Measurements from ENCODE around the gene LRRC8A.

The LRRC8A gene

DNA sequence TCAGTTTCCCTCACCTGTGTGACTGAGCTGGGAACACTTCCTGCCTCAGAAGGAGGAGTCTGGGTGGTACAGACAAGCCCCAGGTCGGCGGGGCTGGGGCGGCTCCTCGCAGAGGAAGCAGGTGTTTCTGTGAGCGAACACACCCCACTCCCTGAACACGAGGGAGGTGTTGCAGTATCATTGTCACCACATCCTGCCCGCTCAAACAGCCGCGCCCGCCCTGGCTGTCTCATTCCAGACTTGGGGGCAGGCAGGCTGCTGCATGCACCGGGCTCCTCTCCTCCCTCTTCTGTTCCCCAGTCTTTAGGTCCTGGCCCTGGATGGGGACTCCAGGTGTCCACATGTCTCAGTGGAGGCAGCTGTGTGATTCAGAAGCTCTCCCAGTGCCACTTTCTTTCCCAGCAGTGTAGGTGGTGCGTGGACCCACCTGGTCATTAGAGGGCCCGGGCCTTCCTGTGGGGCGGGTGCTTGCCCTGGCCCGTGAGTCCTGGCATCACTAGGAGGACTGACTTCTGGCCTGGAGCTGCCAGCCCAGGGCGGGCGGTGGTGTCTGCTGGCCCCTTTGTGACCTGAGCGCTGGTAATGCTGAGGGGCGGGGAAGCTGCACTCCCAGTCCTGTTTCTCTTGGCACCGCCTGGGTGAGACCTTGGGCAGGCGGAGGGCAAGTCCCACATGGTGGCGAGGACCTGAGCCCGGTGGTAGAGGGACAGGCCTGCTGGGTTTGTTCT lies 20.6 kb downstream of the LRRC8A start:
- DNase-seq, result no peak

DNA sequence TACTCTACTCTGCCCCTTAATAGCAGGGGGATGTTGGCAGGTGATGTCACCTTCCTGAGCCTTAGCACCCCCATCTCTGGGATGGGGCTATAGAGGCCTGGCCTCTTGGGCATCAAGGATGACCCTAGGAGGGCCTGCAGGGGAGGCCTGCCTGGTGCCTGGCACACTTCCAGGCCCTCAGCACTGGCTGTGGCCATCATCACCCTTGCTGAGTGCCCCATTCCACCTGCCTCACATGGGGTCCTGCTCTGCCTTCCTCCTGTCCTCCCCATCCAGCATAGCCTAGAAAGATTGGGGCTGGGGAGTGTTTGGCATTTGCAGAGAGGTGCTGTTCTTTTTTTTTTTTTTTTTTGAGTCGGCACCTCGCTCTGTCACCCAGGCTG lies 21.1 kb downstream of the LRRC8A start:
- DNase-seq, result no peak

DNA sequence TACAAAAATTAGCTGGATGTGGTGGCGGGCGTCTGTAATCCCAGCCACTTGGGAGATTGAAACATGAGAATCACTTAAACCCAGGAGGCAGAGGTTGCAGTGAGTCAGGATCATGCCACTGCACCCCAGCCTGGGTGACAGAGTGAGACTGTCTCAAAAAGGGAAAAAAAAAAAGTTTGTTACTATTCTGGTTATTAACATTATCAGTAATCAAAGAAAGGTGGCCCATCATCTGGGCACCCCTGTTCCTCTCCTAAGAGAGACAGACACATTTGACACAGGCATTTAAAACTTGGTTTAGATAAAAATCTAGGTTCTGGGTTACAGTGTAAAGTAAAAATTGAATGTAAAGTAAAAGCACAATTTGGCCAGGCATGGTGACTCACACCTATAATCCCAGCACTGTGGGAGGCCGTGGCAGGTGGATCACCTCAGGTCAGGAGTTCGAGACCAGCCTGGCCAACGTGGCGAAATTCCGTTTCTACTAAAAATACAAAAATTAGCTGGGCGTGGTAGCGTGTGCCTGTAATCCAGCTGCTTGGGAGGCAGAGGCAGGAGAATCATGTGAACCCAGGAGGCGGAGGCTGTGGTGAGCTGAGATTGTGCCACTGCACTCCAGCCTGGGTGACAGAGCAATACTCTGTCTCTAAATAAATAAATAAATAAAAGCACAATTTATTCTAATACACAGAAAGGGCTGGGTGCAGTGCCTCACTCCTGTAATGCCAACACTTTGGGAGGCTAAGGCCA lies 22.1 kb downstream of the LRRC8A start:
- no peak for DNase-seq

DNA sequence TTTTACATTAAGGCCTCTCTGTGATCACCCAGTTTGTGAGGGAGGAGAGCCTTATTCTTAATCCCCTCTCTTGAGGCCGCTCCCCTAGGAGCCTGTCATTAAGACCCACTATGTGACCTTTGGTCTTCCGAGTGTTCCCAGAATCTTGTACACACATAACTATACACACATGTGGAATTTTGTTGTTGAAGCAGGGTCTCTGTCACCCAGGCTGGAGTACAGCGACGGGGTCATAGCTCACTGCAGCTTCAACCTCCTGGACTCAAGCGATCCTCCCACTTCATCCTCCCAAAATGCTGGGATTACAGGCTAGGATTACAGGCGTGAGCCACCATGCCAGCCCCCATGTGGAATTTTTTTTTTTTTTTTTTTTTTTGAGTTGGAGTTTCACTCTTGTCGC lies 24.0 kb downstream of the LRRC8A start:
- no peak for DNase-seq

DNA sequence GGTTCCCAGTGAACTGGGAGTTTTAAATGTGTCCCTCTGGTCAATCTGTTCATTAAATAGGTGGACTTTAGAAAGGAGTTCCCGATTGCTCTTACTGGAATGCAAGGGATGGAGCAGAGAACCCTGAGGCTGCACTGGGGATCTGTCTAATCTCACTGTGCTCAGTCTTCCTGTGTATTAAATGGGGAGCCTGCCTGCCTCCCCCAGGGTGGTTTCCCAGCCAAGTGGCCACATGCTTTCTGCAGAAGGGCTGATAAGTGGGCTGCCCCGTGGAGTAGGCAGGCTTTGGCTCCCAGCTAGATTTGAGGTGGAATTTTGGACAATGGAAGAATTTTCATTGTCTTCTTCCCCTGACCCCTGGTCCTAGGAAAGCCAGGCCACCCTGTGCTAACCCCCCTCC lies 24.8 kb downstream of the LRRC8A start:
- no peak for DNase-seq

DNA sequence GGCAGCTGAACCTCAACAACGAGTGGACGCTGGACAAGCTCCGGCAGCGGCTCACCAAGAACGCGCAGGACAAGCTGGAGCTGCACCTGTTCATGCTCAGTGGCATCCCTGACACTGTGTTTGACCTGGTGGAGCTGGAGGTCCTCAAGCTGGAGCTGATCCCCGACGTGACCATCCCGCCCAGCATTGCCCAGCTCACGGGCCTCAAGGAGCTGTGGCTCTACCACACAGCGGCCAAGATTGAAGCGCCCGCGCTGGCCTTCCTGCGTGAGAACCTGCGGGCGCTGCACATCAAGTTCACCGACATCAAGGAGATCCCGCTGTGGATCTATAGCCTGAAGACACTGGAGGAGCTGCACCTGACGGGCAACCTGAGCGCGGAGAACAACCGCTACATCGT lies 26.4 kb downstream of the LRRC8A start:
- DNase-seq, result no peak

DNA sequence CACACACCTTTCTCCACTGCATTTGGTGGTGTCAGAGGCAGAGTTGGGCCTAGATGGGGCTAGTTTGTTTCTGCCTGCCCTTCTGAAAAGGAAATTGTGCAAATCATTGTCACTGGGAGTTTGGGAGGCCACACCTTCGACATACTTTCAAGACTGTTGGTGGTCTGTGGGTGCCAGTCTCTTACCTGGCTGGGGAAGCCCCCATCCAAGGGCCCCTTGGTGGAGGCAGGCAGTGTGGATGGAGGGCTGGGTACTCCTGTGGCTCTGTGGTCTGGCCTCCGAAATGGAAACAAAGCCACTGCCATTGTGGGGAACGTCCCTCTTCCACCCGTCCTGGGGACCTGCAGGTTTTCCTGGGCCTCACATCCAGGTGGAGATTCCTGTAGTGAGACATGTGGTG lies 27.9 kb downstream of the LRRC8A start:
- no peak for DNase-seq

DNA sequence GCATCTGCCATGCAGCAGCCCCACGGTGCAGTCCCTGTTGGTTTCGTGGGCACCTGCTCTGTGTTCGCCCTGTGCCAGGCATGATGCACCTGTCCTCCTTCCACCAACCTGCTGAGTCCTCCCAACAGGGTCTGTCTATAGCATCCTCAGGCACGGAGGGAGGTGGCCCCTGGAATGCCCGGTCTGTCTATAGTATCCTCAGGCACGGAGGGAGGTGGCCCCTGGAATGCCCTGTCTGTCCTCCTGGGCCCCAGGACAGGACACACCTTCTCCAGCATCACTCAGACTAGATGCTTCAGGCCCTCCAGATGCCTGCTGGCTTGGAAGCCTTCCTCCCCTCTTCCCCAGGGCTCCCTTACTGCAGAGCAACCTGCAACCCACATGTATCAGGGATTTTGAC lies 29.0 kb downstream of the LRRC8A start:
- no peak for DNase-seq

DNA sequence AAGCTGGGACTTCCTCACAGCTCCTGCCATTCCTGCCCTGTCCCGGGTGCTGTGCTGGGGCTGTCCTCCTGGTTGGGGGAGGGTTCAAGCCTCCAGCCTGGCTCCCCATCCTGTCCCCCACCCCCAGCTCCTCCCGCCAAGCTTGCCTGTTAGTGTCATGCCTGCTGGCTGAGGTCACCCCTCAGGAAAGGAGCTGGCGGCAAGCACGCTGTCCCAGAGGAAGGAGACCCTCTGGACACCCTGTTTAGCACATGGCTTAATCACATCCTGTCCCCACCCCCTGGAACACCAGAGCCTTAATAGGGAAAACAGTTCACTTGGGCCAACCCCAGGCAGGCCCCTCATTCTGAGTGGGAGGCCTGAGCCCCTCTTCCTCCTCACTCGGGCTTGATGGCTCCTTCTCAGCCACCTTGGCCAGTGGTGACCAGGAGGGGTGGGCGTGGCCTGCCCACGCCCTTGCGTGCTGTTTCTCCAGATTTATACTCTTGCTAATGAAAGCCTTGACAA lies 29.6 kb downstream of the LRRC8A start:
- DNase-seq, result no peak

DNA sequence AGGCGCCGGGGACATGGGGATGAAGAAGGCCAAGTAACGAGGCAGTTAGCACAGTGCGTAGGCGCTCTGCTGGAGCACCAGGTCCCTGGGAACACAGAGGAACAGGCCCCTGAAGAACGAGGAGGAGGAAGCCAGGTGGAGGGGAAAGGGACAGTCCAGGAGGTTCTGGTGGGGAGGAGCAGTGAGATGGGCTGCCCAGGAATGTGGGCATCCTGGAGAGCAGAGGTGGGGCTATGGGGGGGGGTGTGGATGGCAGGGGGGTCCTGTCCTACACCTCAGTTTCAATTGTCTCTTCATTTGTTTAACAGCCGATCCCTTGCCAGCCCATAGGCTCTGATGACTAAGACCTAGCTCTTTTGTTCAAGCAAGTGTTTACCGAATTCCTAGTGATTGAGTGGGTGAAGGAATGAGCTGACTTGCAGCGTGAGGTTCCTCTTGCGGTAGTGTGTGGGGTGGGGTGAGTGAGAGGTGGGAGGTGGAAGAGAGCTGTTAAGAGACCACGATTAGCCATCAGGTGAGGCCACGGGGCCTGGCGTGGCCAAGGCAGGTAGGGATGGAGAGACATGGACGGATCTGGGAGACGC lies 30.4 kb downstream of the LRRC8A start:
- DNase-seq, result no peak

DNA sequence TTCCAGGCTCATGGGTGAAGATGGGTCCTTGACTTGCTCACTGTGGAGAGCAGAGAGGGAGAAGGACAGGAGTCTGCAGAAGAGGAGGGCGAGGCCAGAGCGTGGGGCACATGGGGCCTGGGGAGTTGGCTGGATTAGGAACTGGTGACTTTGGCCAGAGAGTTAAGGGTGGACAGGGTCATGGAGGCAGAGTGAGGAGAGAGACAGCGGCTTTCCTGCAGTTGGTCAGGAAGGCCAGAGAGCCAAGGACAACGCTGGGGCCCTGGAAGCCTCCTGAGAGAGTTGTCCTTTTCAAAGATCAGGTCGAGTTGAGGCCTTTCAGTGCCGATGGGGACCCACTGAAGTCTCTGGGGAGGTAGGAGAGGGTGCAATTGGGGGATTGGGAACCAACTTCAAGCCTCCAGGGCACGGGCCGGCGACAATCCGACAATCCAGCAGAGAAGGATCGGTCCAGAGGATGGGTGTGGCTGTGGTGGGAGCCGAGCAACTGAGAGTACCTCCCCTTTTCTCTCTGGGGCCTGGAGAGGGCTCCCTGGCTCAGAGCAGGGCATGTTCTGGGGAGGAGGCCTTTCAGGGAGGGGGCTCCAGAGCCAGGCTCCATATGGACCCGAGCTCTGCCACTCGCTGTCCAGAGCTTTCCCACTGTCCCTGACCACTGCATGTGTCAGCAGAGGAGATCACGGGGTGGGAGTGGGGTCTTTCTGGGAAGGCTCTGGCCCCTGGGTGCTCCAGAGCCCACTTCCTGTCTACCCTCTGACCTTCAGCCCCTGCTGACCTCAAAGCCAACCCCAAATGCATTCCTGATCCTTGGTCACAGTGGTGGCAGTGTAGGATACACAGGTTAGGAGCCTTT lies 31.3 kb downstream of the LRRC8A start:
- DNase-seq, result no peak

DNA sequence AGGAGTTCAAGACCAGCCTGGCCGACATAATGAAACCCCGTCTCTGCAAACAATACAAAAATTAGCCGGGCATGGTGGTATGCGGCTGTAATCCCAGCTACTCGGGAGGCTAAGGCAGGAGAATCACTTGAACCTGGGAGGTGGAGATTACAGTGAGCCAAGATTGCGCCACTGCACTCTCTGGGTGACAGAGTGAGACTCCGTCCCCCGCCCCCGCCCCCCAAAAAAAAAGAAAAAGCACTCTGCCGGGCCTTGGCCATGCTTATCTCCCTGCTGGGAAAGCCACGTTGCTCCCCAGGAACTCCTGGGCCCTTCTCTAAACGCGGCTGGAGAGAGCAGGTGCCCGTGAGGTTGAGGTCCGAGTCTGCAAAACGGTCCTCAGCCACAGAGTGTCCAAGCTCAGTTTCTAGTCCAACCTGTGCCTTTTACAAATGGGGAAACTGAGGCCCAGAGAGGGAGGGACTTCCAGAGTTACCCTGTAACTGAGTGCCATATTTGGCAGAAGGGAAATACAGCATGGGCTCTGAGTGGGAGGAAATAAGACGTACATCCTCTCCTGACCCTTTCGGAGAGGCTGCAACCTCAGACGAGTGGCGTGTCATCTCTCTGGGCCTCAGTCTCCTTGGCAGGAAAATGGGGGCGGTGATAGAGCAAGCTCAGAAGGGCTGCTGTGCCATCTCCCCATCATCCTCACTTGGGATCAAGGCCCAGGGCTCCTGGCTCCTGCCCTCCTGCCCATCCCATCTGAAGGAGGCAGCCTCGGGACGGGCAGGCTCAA lies 32.3 kb downstream of the LRRC8A start:
- DNase-seq, result no peak

DNA sequence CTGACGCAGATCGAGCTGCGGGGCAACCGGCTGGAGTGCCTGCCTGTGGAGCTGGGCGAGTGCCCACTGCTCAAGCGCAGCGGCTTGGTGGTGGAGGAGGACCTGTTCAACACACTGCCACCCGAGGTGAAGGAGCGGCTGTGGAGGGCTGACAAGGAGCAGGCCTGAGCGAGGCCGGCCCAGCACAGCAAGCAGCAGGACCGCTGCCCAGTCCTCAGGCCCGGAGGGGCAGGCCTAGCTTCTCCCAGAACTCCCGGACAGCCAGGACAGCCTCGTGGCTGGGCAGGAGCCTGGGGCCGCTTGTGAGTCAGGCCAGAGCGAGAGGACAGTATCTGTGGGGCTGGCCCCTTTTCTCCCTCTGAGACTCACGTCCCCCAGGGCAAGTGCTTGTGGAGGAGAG lies 34.3 kb downstream of the LRRC8A start:
- DNase-seq, result no peak

DNA sequence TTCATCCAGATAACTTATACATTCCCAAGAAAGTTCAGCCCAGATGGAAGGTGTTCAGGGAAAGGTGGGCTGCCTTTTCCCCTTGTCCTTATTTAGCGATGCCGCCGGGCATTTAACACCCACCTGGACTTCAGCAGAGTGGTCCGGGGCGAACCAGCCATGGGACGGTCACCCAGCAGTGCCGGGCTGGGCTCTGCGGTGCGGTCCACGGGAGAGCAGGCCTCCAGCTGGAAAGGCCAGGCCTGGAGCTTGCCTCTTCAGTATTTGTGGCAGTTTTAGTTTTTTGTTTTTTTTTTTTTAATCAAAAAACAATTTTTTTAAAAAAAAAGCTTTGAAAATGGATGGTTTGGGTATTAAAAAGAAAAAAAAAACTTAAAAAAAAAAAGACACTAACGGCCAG lies 34.8 kb downstream of the LRRC8A start:
- DNase-seq, result no peak

DNA sequence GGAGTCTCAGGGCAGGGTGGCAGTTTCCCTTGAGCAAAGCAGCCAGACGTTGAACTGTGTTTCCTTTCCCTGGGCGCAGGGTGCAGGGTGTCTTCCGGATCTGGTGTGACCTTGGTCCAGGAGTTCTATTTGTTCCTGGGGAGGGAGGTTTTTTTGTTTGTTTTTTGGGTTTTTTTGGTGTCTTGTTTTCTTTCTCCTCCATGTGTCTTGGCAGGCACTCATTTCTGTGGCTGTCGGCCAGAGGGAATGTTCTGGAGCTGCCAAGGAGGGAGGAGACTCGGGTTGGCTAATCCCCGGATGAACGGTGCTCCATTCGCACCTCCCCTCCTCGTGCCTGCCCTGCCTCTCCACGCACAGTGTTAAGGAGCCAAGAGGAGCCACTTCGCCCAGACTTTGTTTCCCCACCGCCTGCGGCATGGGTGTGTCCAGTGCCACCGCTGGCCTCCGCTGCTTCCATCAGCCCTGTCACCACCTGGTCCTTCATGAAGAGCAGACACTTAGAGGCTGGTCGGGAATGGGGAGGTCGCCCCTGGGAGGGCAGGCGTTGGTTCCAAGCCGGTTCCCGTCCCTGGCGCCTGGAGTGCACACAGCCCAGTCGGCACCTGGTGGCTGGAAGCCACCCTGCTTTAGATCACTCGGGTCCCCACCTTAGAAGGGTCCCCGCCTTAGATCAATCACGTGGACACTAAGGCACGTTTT lies 35.4 kb downstream of the LRRC8A start:
- no peak for DNase-seq

DNA sequence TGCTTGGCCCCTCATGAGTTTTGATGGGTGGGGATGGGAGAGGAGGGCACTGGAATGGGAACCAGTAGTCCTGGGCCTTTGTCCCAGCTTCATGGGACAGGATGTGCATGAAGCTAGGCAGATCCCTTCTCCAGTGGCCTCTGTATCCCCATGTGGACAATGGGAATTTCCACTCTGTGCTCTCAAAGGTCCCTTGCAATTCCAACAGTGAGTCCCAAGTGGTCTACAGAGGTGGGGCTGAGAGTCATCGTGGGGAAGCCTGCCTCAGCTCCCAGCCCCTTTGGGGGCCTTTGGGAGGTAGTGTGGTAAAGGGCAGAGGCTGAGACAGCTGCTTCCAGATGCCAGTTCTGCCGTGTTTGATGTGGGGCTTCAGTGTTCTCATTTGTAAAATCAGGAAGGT lies 37.0 kb downstream of the LRRC8A start:
- DNase-seq, result no peak

DNA sequence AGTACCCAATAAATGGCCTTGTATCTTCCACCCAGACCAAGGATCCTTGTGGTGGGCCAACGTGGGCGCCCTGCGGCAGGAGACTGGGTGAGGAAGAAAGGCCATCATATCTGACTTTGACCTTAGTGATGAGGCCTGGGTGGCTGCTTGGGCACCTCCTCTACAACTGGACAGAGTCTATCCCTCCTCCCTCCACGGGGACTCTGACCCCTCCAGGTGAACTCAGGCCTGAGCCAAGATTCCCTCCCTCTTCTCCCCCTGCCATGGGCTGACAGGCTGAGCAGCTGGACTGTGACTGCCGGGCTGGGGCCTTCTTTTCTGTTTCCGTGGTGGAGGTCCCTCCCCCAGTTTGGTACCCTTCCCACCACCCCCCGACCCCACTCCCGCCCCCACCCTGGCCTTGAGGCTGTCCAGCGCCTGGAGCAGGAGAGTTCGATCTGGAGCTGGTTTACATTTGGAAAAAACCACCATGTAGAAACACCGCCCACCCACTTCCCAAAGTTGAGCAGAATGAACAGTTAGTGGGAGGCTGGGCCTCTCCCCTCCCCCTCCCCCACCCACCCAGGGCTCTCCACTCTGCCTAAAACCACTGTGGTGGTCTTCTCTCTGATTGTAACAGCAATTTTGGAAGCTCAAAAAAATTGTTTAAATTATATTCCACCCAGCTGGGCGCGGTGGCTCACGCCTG lies 37.6 kb downstream of the LRRC8A start:
- DNase-seq, result no peak

DNA sequence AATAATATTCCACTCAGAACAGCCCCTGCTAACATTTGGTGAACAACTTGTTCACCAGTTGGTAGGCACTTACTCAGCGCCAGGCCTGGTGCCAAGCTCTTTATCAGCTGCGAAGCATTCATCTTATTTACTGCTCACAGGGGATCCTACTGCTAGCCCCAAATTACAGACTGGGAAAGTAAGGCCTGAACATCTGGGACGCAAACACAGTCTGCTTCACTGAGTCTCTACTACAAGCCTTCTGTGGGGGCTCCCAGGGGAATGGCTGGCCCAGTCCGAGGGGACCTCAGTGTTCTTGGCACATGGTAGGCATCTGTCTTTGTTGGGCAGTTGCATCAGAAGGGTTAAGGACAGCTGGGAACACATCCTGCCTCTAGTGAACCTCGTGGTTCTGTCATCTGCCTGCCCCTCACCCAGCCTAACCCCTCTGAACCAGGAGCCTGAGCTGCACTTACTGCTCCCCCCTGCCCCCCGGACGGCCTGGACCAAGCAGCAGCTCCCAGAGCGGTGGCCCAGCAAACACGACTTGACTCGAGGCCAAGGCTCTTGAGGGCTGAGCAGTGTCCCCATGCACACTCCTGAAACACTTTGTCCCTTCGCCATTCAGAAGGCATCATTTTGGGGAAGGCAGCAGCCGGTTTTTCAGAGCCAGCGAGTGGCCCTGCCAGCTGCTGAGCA lies 38.6 kb downstream of the LRRC8A start, which contains the start of gene PHYHD1:
Gene PHYHD1 (plus strand): TSS at position 602 of the 678 bp plus-strand sequence. CDS start 1,342 bp downstream, outside the sequence.
- DNase-seq, result no peak

DNA sequence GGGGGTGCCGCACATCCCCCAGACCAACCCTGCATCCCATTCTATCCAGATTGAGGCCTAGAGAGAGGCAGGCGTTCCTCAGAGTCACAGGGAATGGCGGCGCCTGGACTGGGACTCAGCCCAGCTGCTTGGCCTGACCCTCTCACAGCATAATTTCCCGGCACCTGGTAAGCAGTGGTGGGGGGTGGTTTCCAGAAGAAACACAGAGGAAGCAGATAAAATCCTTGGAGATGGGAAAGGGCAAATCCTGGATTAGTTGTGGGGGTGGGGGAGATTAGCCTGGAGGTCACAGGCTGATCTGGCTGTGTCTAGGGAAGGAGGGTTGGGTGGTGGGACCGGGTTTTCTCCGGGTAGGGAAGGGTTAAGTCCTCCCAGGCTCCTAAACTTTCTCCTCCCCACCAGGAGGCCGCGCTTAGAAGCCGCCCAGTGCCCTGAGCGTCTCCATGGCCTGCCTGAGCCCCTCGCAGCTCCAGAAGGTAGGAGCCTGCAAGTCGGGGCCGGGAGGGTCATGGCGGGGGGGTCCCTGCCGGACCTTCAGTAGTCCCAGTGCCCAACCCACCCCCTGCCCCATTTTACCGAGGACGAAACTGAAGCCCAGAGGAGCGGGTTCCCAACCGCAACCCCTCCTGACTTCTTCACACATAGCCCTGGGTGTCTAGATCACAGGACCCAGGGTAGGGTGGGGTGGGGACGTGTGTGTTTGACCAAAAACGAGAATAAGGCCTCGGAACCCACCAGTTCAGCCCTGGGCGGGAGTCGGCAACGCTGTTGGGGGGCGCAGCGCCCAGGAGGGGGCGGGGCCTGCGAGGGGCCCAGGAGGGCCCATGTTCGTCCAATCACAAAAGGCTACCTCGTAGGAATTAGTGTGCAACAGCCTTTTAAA lies 40.2 kb downstream of the LRRC8A start:
- DNase-seq, result no peak
